ENCODE results near the gene NPIPB6.

Gene NPIPB6

DNA sequence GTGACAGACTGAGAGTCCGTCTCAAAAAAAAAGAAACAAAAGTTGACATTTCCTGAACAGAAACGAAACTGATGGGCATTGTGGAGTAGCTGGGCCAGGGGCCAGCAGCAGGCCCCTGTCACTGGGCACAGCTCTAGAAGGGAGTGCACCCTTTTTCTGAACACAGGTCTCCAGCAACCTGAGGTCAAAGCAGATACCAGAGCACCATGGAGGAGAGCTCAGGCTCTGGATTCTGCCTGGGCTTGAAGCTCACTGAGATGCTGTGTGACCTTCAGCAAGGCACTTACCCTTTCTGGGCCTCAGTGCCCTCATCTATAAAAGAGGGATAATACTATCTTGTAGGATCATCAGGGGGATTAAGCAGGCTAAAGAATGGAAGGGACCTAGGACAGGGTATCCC is 66.0 kb downstream of the NPIPB6 start:
- DNase-seq: no peak

DNA sequence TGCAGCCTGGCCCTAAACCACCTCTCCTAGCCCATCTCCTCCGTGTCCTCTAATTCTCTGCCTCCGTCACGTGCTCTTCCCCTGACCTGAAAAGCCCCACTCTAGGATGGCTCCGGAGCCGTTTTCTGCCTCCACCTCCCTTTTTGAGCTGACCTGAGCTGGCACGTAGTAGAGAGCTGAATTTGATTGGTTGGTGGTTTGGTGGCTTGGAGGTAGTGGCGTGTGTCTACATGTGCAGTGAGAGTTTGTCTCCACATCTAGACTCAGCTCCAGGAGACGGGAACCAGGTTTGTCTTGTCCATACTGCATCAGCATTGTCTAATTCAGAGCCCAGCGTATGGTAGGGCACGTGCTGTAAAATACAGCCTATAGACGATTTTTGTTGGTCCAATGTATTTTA is 68.0 kb downstream of the NPIPB6 start:
- DNase-seq: no peak

DNA sequence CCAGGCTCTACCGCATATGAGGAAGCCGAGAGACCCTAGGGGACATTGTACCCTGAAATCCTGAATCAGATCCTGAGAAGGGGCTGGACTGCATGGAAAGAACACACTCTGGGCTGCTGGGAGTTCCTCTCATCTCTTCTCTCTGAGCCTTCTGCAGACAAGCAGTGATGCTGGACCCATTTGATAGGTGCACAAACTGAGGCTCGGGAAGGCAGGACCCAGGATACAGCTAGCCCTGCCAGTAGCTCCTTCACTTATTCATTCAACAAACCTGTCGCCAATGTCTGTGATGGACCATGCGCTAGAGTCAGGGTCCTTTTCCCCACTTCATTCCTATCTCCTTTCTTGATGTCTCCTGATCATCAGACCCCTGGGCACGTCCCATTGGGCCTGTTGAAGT is 69.1 kb downstream of the NPIPB6 start:
- no peak for DNase-seq

DNA sequence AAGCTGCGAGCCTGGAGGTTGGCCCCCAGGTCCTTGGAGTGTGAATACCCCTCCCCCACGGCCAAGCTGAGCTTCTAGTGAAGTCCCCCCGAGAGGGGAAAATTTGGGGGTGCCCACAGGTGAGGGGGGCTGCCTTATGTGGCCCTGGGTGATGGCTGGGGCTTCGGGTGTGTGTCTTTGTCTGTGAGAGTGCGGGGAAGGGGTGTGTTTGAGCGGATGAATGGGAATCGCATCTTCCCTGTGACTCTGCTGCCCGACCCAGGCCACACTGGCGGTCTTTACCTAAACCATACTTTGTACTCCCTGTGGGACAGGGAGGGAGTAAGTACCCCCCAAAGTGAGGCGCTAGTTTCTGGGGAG is 69.7 kb downstream of the NPIPB6 start:
- DNase-seq: no peak

DNA sequence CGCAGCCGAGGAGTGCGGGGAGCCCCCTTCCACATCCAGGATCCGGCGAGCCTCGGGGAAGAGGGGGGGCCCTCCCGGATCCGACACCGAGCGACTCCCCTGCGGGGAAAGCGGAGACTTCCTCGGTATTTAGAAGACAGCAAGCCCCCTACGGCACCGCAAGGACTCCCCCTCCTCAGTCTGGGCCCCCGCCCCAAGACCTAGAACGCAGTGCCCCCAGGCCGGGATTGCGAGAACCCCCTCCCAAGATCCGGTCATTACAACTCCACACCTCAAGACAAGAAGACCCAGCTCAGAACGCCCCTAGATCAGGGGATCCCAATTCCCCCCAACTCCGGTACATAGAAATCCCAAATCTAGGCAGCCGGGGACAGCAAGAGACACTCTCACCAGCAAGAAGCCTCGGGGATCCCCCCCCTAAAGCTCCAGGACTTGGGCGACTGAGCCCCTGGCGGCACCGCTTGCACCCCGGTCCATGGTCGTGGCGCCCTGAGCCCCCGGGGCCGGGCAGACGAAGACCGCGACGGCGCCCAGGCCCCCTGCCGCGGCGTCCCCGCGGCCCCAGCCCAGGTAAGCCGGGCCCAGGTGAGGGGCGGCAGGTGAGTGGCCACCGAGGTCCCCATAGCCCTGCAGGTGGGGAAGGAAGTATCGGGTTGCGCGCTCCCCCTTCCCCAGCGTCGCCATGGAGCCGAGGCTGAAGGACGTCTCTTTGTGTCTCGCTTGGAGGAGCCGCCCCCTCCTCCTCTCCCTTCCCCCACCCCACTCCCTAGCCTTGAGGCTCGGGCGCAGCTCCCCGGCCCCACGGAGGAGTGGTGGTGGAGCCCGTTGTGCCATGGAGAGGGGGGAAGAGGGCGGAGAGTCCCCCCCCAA is 70.3 kb downstream of the NPIPB6 start:
- DNase-seq: no peak

Data from AML-193 (cell line).